OCI-LY3 (cell line): ENCODE measurements around the gene GSTCD.
"Not testable (repeated sequence)": the region's sequence is repeated elsewhere in the genome, so short reads cannot be mapped to it uniquely, and the experiment has no call there.

Experiments
- H2AFZ ChIP-seq: fragments of 200-600, 300-600 bp; shearing (Covaris generic); 2 replicates; pipeline ENCODE4 v1.6.0; 2014; ENCODE audit warnings: antibody characterized with exemption, low read depth, low read length
- H3K27ac ChIP-seq: fragments of 200-600, 300-600 bp; sonication (generic); 2 replicates; pipeline ENCODE4 v1.5.1; 2014; ENCODE audit warnings: mild to moderate bottlenecking, low read length, moderate library complexity, mixed read lengths
- H3K27me3 ChIP-seq: fragments of 200-600, 300-600 bp; sonication (generic); 2 replicates; pipeline ENCODE4 v1.6.1; 2014; ENCODE audit warnings: low read depth, low read length, mixed read lengths
- H3K36me3 ChIP-seq: fragments of 200-600, 300-600 bp; sonication (generic); replicated peaks from 2 replicates; pipeline ENCODE3; 2014; ENCODE audit warnings: low read depth, low read length, mixed read lengths
- H3K4me1 ChIP-seq: fragments of 300-600, 200-600 bp; sonication (generic); 2 replicates; pipeline ENCODE4 v1.6.1; 2014; ENCODE audit warnings: low read length, mixed read lengths
- H3K4me2 ChIP-seq: fragments of 200-600, 300-600 bp; sonication (generic); 2 replicates; pipeline ENCODE4 v1.6.1; 2014; ENCODE audit warnings: low read length, mixed read lengths
- H3K4me3 ChIP-seq: fragments of 300-600, 200-600 bp; sonication (generic); 2 replicates; pipeline ENCODE4 v1.5.1; 2014; ENCODE audit warnings: antibody characterized with exemption, mild to moderate bottlenecking, low read length, moderate library complexity
- H3K79me2 ChIP-seq: fragments of 300-600, 200-600 bp; shearing (Covaris generic); 2 replicates; pipeline ENCODE4 v1.6.1; 2014; ENCODE audit warnings: mild to moderate bottlenecking, low read length, mixed read lengths
- H3K9ac ChIP-seq: fragments of 300-600, 200-600 bp; shearing (Covaris generic); 2 replicates; pipeline ENCODE4 v1.6.0; 2014; ENCODE audit warnings: mild to moderate bottlenecking, low read length, moderate library complexity
- H3K9me3 ChIP-seq: fragments of 200-600, 300-600 bp; shearing (Covaris generic); 2 replicates; pipeline ENCODE4 v1.6.1; 2014; ENCODE audit warnings: low read length, mixed read lengths; ENCODE audit not compliant: insufficient read depth
- H4K20me1 ChIP-seq: fragments of 200-600, 300-600 bp; sonication (generic); 2 replicates; pipeline ENCODE4 v1.6.1; 2016; ENCODE audit warnings: low read length, mixed read lengths; ENCODE audit not compliant: insufficient read depth
- CTCF ChIP-seq: fragments of 200-600, 300-600 bp; sonication (generic); IDR thresholded peaks from 2 replicates; pipeline ENCODE4 v1.5.1; 2014; ENCODE audit warnings: antibody characterized with exemption, low read length, low read depth
- EZH2phosphoT487 ChIP-seq: fragments of 200-600 bp; shearing (Covaris generic); IDR thresholded peaks from 2 replicates; pipeline ENCODE4 v1.6.1; 2018; ENCODE audit warnings: antibody characterized with exemption, mixed run types, low read depth

The GSTCD gene

DNA sequence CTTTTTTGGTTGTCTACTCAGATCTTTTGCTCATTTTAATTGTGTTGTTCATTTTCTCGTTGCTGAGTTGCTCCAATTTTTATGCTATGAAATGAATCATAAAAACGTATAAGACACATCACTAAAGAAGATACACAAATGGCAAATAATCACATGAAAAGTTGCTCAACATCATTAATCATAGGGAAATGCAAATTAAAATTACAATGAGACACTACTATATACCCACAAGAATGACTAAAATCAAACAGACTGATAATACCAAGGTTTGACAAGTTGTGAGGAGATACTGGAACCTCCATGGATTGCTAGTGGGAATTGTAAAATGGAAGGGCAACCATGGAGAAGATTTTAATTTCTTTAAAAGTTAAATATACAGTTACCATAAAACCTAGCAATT lies 17.0 kb downstream of the GSTCD start:
- H3K79me2 ChIP-seq = no peaks in the 10 kb centered on the region
- no peak overlapping the region for H3K27ac ChIP-seq
- no peaks in the 10 kb centered on the region for H4K20me1 ChIP-seq
- no peak overlapping the region for H3K4me2 ChIP-seq
- H3K9me3 ChIP-seq = no peaks in the 10 kb centered on the region
- TF ChIP-seq CTCF (no peak), EZH2phosphoT487 (no peak)
- no peaks in the 10 kb centered on the region for H3K27me3 ChIP-seq
- no peaks in the 10 kb centered on the region for H3K4me1 ChIP-seq
- H3K4me3 ChIP-seq = no peak overlapping the region
- H3K36me3 ChIP-seq = peaks cover 31% of the 10 kb centered on the region
- H2AFZ ChIP-seq = no peak overlapping the region
- H3K9ac ChIP-seq = no peak overlapping the region

DNA sequence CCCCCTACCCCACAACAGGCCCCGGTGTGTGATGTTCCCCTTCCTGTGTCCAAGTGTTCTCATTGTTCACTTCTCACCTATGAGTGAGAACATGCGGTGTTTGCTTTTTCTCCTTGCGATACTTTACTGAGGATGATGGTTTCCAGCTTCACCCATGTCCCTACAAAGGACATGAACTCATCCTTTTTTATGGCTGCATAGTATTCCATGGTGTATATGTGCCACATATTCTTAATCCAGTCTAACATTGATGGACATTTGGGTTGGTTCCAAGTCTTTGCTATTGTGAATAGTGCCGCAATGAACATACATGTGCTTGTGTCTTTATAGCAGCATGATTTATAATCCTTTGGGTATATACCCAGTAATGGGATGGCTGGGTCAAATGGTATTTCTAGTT lies 21.3 kb downstream of the GSTCD start:
- H3K27me3 ChIP-seq, H4K20me1 ChIP-seq, H3K79me2 ChIP-seq, H3K9ac ChIP-seq, H3K9me3 ChIP-seq, H3K4me1 ChIP-seq, H3K27ac ChIP-seq, H2AFZ ChIP-seq, H3K4me2 ChIP-seq, H3K4me3 ChIP-seq: not testable (repeated sequence)
- peaks cover 27% of the 10 kb centered on the region for H3K36me3 ChIP-seq

GRCh38 chr4:105735217-105735616 lies 26.6 kb downstream of the GSTCD start:
- not testable (repeated sequence) for H3K27me3 ChIP-seq, H2AFZ ChIP-seq, H3K4me1 ChIP-seq, H3K4me3 ChIP-seq, H3K79me2 ChIP-seq, H3K4me2 ChIP-seq, H3K9ac ChIP-seq, H4K20me1 ChIP-seq, H3K27ac ChIP-seq
- peaks cover 10% of the 10 kb centered on the region; the same call in 1 of the 2 replicates for H3K9me3 ChIP-seq
- H3K36me3 ChIP-seq = peaks cover 35% of the 10 kb centered on the region

GRCh38 chr4:105741548-105741947 lies 33.0 kb downstream of the GSTCD start:
- Histone ChIP-seq H3K4me3 (no peak overlapping the region), H3K36me3 (peaks cover 32% of the 10 kb centered on the region)

GRCh38 chr4:105748222-105748621 lies 39.6 kb downstream of the GSTCD start:
- Histone ChIP-seq H3K27ac (peak overlapping the region; percentile 40; the same call in 1 of the 2 replicates), H3K9ac (no peak overlapping the region), H3K4me3 (no peak overlapping the region), H3K9me3 (no peaks in the 10 kb centered on the region), H3K4me1 (peaks cover 36% of the 10 kb centered on the region), H2AFZ (no peak overlapping the region), H4K20me1 (no peaks in the 10 kb centered on the region), H3K27me3 (no peaks in the 10 kb centered on the region), H3K36me3 (peaks cover 14% of the 10 kb centered on the region), H3K4me2 (peak overlapping the region; percentile 34), H3K79me2 (no peaks in the 10 kb centered on the region)
- TF ChIP-seq EZH2phosphoT487 (no peak), CTCF (no peak)

More at GRCh38 chr4:105741548-105741947, 33.0 kb downstream of the GSTCD start:
- no peaks in the 10 kb centered on the region for H3K79me2 ChIP-seq
- no peak for TF ChIP-seq EZH2phosphoT487
- no peaks in the 10 kb centered on the region for H4K20me1 ChIP-seq
- H2AFZ ChIP-seq = no peak overlapping the region
- no peaks in the 10 kb centered on the region for H3K4me1 ChIP-seq
- no peak overlapping the region for H3K4me2 ChIP-seq
- no peaks in the 10 kb centered on the region for H3K27me3 ChIP-seq
- H3K27ac ChIP-seq = no peak overlapping the region
- peaks cover 10% of the 10 kb centered on the region; the same call in 1 of the 2 replicates for H3K9me3 ChIP-seq
- H3K9ac ChIP-seq = no peak overlapping the region
